Femur (tissue), 1 donor: Measurements from ENCODE around the gene RAP1B.

Source experiments
- DNase-seq: peaks from one replicate; pipeline ENCODE4 v3.0.0-alpha.2; 2017

Gene RAP1B

GRCh38 chr12:68612202-68612601 is 1.5 kb downstream of the RAP1B start:
- DNase-seq: no peak

GRCh38 chr12:68612697-68613096 is 2.0 kb downstream of the RAP1B start:
- no peak for DNase-seq

- DNase-seq: no peak
Observed at GRCh38 chr12:68613209-68613904, 2.7 kb downstream of the RAP1B start.

- no peak for DNase-seq
Observed at GRCh38 chr12:68614105-68614679, 3.5 kb downstream of the RAP1B start.

- DNase-seq: no peak
Observed at GRCh38 chr12:68614769-68615168, 4.1 kb downstream of the RAP1B start.

GRCh38 chr12:68617160-68617926 is 6.6 kb downstream of the RAP1B start:
- DNase-seq: no peak

GRCh38 chr12:68619541-68619940 is 8.8 kb downstream of the RAP1B start:
- DNase-seq: no peak

GRCh38 chr12:68620519-68621471 is 10.1 kb downstream of the RAP1B start:
- DNase-seq: no peak

GRCh38 chr12:68621472-68622081 is 10.9 kb downstream of the RAP1B start:
- no peak for DNase-seq

GRCh38 chr12:68622250-68622649 is 11.6 kb downstream of the RAP1B start:
- DNase-seq: no peak

- DNase-seq: no peak
Observed at GRCh38 chr12:68623059-68623458, 12.4 kb downstream of the RAP1B start.

- DNase-seq: no peak
Observed at GRCh38 chr12:68623984-68624383, 13.3 kb downstream of the RAP1B start.

GRCh38 chr12:68624933-68625332 is 14.2 kb downstream of the RAP1B start:
- no peak for DNase-seq

- DNase-seq: no peak
Observed at GRCh38 chr12:68627673-68628319, 17.1 kb downstream of the RAP1B start.

- DNase-seq: no peak
Observed at GRCh38 chr12:68628698-68629097, 18.0 kb downstream of the RAP1B start.

GRCh38 chr12:68630050-68630449 is 19.4 kb downstream of the RAP1B start:
- no peak for DNase-seq

GRCh38 chr12:68630598-68630997 is 19.9 kb downstream of the RAP1B start:
- DNase-seq: no peak

- DNase-seq: no peak
Observed at GRCh38 chr12:68631227-68631626, 20.5 kb downstream of the RAP1B start.

- DNase-seq: no peak
Observed at GRCh38 chr12:68632486-68632885, 21.8 kb downstream of the RAP1B start.

GRCh38 chr12:68633614-68634558 is 23.2 kb downstream of the RAP1B start:
- no peak for DNase-seq

GRCh38 chr12:68636268-68636667 is 25.6 kb downstream of the RAP1B start:
- no peak for DNase-seq
